Pancreas (tissue), 10 donors: ENCODE results near the gene ANGPTL5. TPM values are rescaled to one million over a fixed set of nuclear protein-coding genes. Genes with fewer than 3 reads are reported as not detected.

Experiments used
- ATAC-seq, 4 donors: fragments of 200-7000 bp; cut with Tn5 transposase; one replicate each; pipeline versions ENCODE4 v1.8.0 to v1.9.1; 2020; ENCODE audit warnings: mild to moderate bottlenecking in 4 of 4, moderate library complexity in 4 of 4
- DNase-seq, 6 donors: peaks; one replicate each; pipeline ENCODE4 v3.0.0-alpha.2; 2020
- FAIRE-seq: peaks from 2 replicates; lab custom pipeline; 2012; peaks lifted over from hg19 to GRCh38; lab: Jason Lieb, UNC
- H3K27ac ChIP-seq, 4 donors: fragments of 200-600 bp; sonication (generic); 1 replicate in 3 of 4; 2 replicates in 1 of 4; pipeline versions ENCODE4 v1.5.0 to v1.8.0; 2020
- H3K27me3 ChIP-seq, 4 donors: fragments of 200-600 bp; one replicate each; pipeline ENCODE4 v1.8.0; 2021
- H3K36me3 ChIP-seq, 3 donors: fragments of 200-600 bp; sonication (generic) in 1 of 3; one replicate each; pipeline versions ENCODE4 v1.5.0 to v1.8.0; 2020 to 2021
- H3K4me1 ChIP-seq, 3 donors: fragments of 200-600 bp; one replicate each; pipeline ENCODE4 v1.8.0; 2021
- H3K4me3 ChIP-seq, 4 donors: fragments of 200-600 bp; sonication (generic) in 2 of 4; one replicate each; pipeline versions ENCODE4 v1.5.0 to v1.8.0; 2020 to 2021
- H3K9me3 ChIP-seq, 4 donors: fragments of 200-600 bp; one replicate each; pipeline ENCODE4 v1.8.0; 2021
- WGBS, 2 donors: extraction: QIAGEN DNeasy Blood & Tissue Kit; methylation state at CpG; one replicate each; pipeline ENCODE4 v1.1.7; 2013; 5-methylcytosine and 5-hydroxymethylcytosine counted together
- intact Hi-C, 3 donors: fragments of 100-400 bp; cut with DNase I; formaldehyde crosslinking; loops; one replicate each; pipeline versions ENCODE4 v1.11.1 to v1.14.2; 2022
- polyA plus RNA-seq, 2 donors: library from polyadenylated mRNA; stranded (reverse); fragments of 200-250 nt; gene quantifications; one replicate each; pipeline ENCODE4 v1.2.3, GENCODE V29; 2013
- total RNA-seq, 6 donors: library from RNA; stranded (reverse); fragmentation: NEBNext Ultra II Directional in 4 of 6; extraction: Animal tissue kit (Norgen Biotek cat#: 25700) in 4 of 6; gene quantifications; one replicate each; pipeline versions ENCODE4 v1.2.1 to v1.2.4, GENCODE V29; 2021 to 2023
- TF ChIP-seq, protein P1 (sequence below), 4 donors: fragments of 200-600 bp; sonication (generic) in 3 of 4; IDR thresholded peaks; one replicate each; pipeline versions ENCODE4 v1.5.0 to v1.8.0; 2021; ENCODE audit warnings: antibody characterized with exemption in 4 of 4
- donor health status: healthy with polysubstance abuse.
- donor health status: DM: no; HTN: no; CAD: no; lungs with moderate emphysema.
- donor health status: DM: no; HTN: no; CAD: no.
- donor health status: control.
- donor health status: control.
- donor health status: Bipolar disorder and iron deficiency.
- donor health status: DM: yes; HTN: yes; CAD: no.
- donor health status: DM: no; HTN: no; CAD: no.
- donor health status: DM: no; HTN: no; CAD: no.
- donor health status: DM: yes; HTN: yes; CAD: no.

Gene ANGPTL5
- total and polyA plus RNA-seq, 8 donors: 0.14 to 0.21 TPM; not detected in 6

DNA sequence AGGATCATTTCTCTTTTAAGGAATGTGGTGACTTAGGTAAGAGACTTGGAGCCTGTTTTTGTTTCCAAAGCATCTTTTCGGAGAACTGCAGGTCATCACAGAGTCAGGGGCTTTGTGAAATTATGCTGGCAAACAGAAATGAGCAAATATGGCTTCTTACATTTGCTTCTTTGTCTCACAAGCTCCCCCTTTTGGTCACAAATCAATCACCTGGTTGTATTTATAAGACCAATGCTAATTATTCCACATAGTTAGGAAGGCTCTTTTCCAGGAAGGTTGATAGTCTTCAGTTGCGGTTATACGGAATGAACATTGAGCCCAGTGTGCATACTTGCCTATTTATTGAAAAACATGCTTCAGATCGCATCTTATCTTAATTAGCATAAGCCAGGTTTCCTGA, 36.1 kb downstream of the ANGPTL5 start:
- peaks cover 0 to 5% (median 0%) of the 10 kb centered on the region in 4 donors for H3K27me3 ChIP-seq
- H3K27ac ChIP-seq: no peak overlapping the region
- no peak overlapping the region for H3K4me3 ChIP-seq
- H3K9me3 ChIP-seq: no peaks in the 10 kb centered on the region
- intact Hi-C loops: no loop called here
- TF ChIP-seq, protein P1, sequence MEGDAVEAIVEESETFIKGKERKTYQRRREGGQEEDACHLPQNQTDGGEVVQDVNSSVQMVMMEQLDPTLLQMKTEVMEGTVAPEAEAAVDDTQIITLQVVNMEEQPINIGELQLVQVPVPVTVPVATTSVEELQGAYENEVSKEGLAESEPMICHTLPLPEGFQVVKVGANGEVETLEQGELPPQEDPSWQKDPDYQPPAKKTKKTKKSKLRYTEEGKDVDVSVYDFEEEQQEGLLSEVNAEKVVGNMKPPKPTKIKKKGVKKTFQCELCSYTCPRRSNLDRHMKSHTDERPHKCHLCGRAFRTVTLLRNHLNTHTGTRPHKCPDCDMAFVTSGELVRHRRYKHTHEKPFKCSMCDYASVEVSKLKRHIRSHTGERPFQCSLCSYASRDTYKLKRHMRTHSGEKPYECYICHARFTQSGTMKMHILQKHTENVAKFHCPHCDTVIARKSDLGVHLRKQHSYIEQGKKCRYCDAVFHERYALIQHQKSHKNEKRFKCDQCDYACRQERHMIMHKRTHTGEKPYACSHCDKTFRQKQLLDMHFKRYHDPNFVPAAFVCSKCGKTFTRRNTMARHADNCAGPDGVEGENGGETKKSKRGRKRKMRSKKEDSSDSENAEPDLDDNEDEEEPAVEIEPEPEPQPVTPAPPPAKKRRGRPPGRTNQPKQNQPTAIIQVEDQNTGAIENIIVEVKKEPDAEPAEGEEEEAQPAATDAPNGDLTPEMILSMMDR (IDR thresholded peaks at IDR 0.05): no peak
- 37 to 42% methylated on average over 4 of the region's 4 CpGs for WGBS, 2 donors
- H3K36me3 ChIP-seq: no peaks in the 10 kb centered on the region
- peak in 1 of 4 donors; percentile 31 for ATAC-seq
- FAIRE-seq: no peak
- no peaks in the 10 kb centered on the region for H3K4me1 ChIP-seq
- DNase-seq: no peak

DNA sequence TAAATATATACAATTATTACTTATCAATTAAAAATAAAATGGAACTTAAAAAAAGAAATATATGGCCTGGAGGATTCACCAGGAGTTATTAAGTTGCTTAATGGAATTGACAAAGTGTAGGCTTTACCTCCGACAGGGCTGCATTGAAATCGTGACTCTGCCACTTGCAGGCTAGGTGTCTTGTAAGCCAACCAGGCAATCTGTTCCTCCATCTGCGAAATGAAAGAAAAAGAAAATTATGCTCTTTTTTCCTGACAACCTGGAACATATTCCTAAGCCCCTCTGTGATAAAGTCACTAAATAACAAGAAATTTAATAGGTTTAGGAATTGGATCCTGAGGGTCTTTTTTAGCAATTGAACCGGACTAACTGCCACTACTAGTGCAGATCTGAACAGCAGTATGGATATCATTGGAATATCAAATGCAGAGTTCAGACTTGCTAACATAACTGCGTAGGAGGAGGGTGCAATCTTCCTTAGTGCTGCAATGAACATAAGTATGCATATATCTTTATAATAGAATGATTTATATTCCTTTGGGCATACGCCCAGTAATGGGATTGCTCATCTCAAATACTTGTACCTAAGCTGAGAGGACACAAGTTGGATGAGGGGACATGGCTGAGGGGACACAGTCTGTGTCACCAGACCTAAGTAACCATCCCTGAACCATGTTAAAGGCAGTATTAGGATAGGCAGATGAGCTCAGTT, 44.0 kb downstream of the ANGPTL5 start:
- Histone ChIP-seq H3K36me3 (no peaks in the 10 kb centered on the region), H3K27me3 (no peaks in the 10 kb centered on the region), H3K9me3 (no peaks in the 10 kb centered on the region), H3K27ac (no peak overlapping the region), H3K4me3 (no peak overlapping the region), H3K4me1 (no peaks in the 10 kb centered on the region)
- ATAC-seq (no peak), DNase-seq (no peak), FAIRE-seq (no peak)
- WGBS, 2 donors: 56 to 73% methylated on average over 6 of the region's 6 CpGs
- intact Hi-C loops: no loop called here
- TF ChIP-seq, protein P1 (IDR thresholded peaks at IDR 0.05): no peak

DNA sequence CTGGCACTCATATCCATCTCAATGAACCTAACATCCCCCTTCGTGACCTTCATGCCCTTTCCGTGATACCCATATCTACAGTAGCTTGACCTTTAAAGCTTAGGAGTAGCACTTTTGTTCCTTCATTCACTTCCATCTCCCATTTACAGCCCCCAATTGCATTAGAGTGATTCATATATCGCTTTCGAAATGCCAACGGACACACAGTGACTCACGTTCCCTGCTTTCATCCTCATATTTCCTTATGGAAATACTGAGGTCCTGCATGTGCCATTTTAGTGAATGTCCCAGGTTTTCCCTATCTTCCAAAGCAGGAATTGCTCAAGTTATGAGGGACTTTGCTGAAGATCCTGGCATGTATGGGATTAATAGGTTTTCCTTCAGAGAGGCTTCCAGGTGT, 45.8 kb downstream of the ANGPTL5 start:
- no peak overlapping the region for H3K4me3 ChIP-seq
- ATAC-seq (no peak), DNase-seq (no peak), FAIRE-seq (no peak)
- 79 to 87% methylated on average over 6 of the region's 6 CpGs for WGBS, 2 donors
- H3K27me3 ChIP-seq: no peaks in the 10 kb centered on the region
- no peaks in the 10 kb centered on the region for H3K4me1 ChIP-seq
- no peak overlapping the region for H3K27ac ChIP-seq
- intact Hi-C loops: no loop called here
- TF ChIP-seq, protein P1 (IDR thresholded peaks at IDR 0.05): no peak
- no peaks in the 10 kb centered on the region for H3K9me3 ChIP-seq
- H3K36me3 ChIP-seq: no peaks in the 10 kb centered on the region

DNA sequence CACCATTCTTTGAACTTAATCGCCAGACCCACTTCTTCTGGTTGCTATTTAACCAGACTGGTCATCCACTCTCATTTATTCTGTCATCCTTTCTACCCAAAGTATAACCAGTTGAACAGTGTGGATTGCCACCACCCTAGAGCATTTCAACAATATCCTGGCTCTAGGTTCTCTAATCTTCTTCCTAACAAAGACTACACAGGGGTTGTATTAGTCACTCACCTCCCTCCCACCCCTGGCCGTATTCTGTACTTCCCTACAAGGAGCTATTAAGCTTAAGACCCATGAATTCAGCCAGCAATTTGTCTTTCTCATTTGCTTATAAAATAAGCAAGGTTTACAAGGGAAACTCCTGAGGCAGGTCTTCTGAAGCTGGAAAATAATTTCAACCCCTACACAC, 48.4 kb downstream of the ANGPTL5 start:
- DNase-seq (no peak), ATAC-seq (no peak), FAIRE-seq (no peak)
- WGBS, 2 donors: 62 to 70% methylated on average over 2 of the region's 2 CpGs
- Histone ChIP-seq H3K9me3 (no peaks in the 10 kb centered on the region), H3K4me3 (no peak overlapping the region), H3K27me3 (no peaks in the 10 kb centered on the region), H3K27ac (no peak overlapping the region), H3K36me3 (no peaks in the 10 kb centered on the region), H3K4me1 (no peaks in the 10 kb centered on the region)
- intact Hi-C loops: no loop called here
- TF ChIP-seq, protein P1 (IDR thresholded peaks at IDR 0.05): no peak
